Panc1 (cell line): Measurements from ENCODE around the gene PPARGC1A.

Experiments
- POLR2AphosphoS5 ChIP-seq: IDR thresholded peaks from 2 replicates; pipeline ENCODE4 v1.6.1; 2012; ENCODE audit warnings: mild to moderate bottlenecking, low read depth, low read length, moderate library complexity
- TF ChIP-seq, protein P1 (sequence below): fragments of 450-650 bp; IDR thresholded peaks from 2 replicates; pipeline ENCODE4 v1.5.1; 2017; ENCODE audit warnings: mild to moderate bottlenecking

DNA sequence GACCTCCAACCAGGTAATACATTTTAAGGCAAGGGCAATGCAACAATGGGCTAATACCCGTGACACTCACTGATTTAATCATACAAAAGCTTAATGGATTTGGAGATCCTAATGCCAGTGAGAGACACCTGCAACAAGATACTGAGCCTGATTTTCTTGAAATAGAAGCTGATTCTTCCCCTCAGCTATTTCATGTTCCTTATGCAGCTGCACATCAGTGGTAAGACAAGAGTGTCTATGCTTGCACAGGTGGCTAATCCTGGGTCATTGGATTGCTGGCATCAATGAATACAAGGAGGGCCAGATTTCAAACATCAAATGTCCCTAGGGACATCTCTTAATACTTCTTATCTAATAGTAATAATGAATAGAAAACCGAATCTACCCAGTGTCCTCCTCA, 139.7 kb downstream of the PPARGC1A start:
- TF ChIP-seq, protein P1, sequence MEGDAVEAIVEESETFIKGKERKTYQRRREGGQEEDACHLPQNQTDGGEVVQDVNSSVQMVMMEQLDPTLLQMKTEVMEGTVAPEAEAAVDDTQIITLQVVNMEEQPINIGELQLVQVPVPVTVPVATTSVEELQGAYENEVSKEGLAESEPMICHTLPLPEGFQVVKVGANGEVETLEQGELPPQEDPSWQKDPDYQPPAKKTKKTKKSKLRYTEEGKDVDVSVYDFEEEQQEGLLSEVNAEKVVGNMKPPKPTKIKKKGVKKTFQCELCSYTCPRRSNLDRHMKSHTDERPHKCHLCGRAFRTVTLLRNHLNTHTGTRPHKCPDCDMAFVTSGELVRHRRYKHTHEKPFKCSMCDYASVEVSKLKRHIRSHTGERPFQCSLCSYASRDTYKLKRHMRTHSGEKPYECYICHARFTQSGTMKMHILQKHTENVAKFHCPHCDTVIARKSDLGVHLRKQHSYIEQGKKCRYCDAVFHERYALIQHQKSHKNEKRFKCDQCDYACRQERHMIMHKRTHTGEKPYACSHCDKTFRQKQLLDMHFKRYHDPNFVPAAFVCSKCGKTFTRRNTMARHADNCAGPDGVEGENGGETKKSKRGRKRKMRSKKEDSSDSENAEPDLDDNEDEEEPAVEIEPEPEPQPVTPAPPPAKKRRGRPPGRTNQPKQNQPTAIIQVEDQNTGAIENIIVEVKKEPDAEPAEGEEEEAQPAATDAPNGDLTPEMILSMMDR: no peak
- TF ChIP-seq POLR2AphosphoS5: no peak
